GM12878 (cell line): ENCODE measurements around the gene SORCS1. TPM values are rescaled to one million over a fixed set of nuclear protein-coding genes. Genes with fewer than 3 reads are reported as not detected.

Experiments used
- DPF2 ChIP-seq: fragments of 450-650 bp; IDR thresholded peaks from 2 replicates; pipeline ENCODE4 v1.6.1; 2017; ENCODE audit warnings: mild to moderate bottlenecking
- E2F8 ChIP-seq: fragments of 450-650 bp; IDR thresholded peaks from 2 replicates; pipeline ENCODE4 v1.6.1; 2018; ENCODE audit warnings: mild to moderate bottlenecking, low read depth, moderate library complexity; ENCODE audit not compliant: partially characterized antibody
- HDAC2 ChIP-seq: fragments of 200-600 bp; sonication (generic); IDR thresholded peaks from 2 replicates; pipeline ENCODE4 v1.6.1; 2017
- KDM1A ChIP-seq: fragments of 200-600 bp; sonication (generic); IDR thresholded peaks from 2 replicates; pipeline ENCODE4 v1.6.1; 2016; ENCODE audit warnings: borderline replicate concordance
- MAX ChIP-seq: IDR thresholded peaks from 2 replicates; pipeline ENCODE4 v1.6.1; 2012; ENCODE audit warnings: low read depth, low read length, improper control_type of control experiment
- MLLT1 ChIP-seq: fragments of 450-650 bp; IDR thresholded peaks from 2 replicates; pipeline ENCODE4 v1.6.1; 2016; ENCODE audit warnings: mild to moderate bottlenecking
- NR2C2 ChIP-seq: IDR thresholded peaks from 2 replicates; pipeline ENCODE4 v1.6.1; 2011; ENCODE audit warnings: borderline replicate concordance, low read depth; ENCODE audit not compliant: control insufficient read depth, insufficient read length
- NR2F1 ChIP-seq: fragments of 450-650 bp; conservative IDR thresholded peaks from 2 replicates; pipeline ENCODE4 v1.6.1; 2017; ENCODE audit warnings: mild to moderate bottlenecking
- RAD21 ChIP-seq: IDR thresholded peaks from 2 replicates; pipeline ENCODE4 v1.6.1; 2011; ENCODE audit warnings: mild to moderate bottlenecking, low read depth, low read length, moderate library complexity; ENCODE audit not compliant: insufficient read depth
- SMAD5 ChIP-seq: IDR thresholded peaks from 2 replicates; pipeline ENCODE4 v1.6.1; 2016; ENCODE audit warnings: antibody characterized with exemption, low read depth
- SRF ChIP-seq, 2 experiments: IDR thresholded peaks; 2 replicates each; pipeline ENCODE4 v1.6.1; 2011; ENCODE audit warnings: low read depth in 2 of 2, low read length in 2 of 2, mild to moderate bottlenecking in 1 of 2, moderate library complexity in 1 of 2
- TCF12 ChIP-seq: IDR thresholded peaks from 2 replicates; pipeline ENCODE4 v1.6.1; 2011; ENCODE audit warnings: low read depth, mild to moderate bottlenecking, low read length
- USF2 ChIP-seq: IDR thresholded peaks from 2 replicates; pipeline ENCODE4 v1.6.1; 2011; ENCODE audit warnings: low read depth, low read length, improper control_type of control experiment, borderline replicate concordance
- YBX1 ChIP-seq: fragments of 450-650 bp; IDR thresholded peaks from 2 replicates; pipeline ENCODE4 v1.6.1; 2016; ENCODE audit warnings: antibody characterized with exemption
- ZNF207 ChIP-seq: fragments of 450-650 bp; IDR thresholded peaks from 2 replicates; pipeline ENCODE4 v1.6.1; 2014; ENCODE audit warnings: antibody characterized with exemption, mild to moderate bottlenecking, borderline replicate concordance
- polyA plus RNA-seq, 11 experiments: library from polyadenylated mRNA; depleted of rRNA in 4 of 11; unstranded in 6 of 11; stranded (reverse) in 5 of 11; fragments of >200 nt; fragmentation: Nextera tagmentation in 4 of 11; fragmentation: Illumina TruSeq in 1 of 11; extraction: Ambion mirVana in 4 of 11; extraction: Trizol in 1 of 11; gene quantifications; 1 replicate in 1 of 11; 2 replicates in 10 of 11; pipeline versions ENCODE4 v1.2.1 to v1.2.3, GENCODE V29; 2011 to 2016; ENCODE audit warnings: inconsistent platforms in 2 of 11, missing spikeins in 2 of 11, low read depth in 1 of 11
- total RNA-seq, 4 experiments: library from RNA; depleted of rRNA in 3 of 4; stranded (reverse); fragments of >200 nt in 3 of 4; fragmentation: Illumina TruSeq in 1 of 4; extraction: Trizol in 1 of 4; gene quantifications; 2 replicates each; pipeline versions ENCODE4 v1.2.1 to v1.2.3, GENCODE V29; 2013 to 2021

The SORCS1 gene
- total and polyA plus RNA-seq, 10 of the 15 experiments (the other 5 are each of a cell fraction or from before 2014, with no cell fraction given) = 0.02 to 9.6 (median 0.06) TPM; not detected in 3

- TF ChIP-seq MAX (no peak), SMAD5 (no peak), ZNF207 (no peak), KDM1A (no peak), TCF12 (no peak), NR2C2 (no peak), E2F8 (no peak), SRF (IDR thresholded peaks at IDR 0.05; ENCODE audit: low read depth in 2 of 2, low read length in 2 of 2) (no peak), YBX1 (no peak), NR2F1 (no peak), USF2 (no peak), DPF2 (no peak), HDAC2 (no peak), MLLT1 (no peak), RAD21 (no peak)
Observed at GRCh38 chr10:106967452-106967851, 197.1 kb downstream of the SORCS1 start (continued).
